HepG2 (cell line): Measurements from ENCODE around the gene ORC1. TPM values are rescaled to one million over a fixed set of nuclear protein-coding genes. Genes with fewer than 3 reads are reported as not detected.

Experiments used
- ATAC-seq: fragments of 200-7000 bp; cut with Tn5 transposase; 3 replicates; pipeline ENCODE4 v1.9.1; 2020; ENCODE audit warnings: mild to moderate bottlenecking, moderate library complexity
- BruUV-seq: library from RNA; stranded (reverse); fragments of 400-500 nt; replicated peaks from 2 replicates; lab custom pipeline; 2021; lab: Mats Ljungman, UMichigan
- CTCF ChIA-PET: fragments of 300-600 bp; formaldehyde crosslinking; extraction: SDS; loops from one replicate; lab custom pipeline; 2021; ENCODE audit warnings: low total read pairs, inconsistent platforms, low intra/inter-chr PET ratio; lab: Yijun Ruan, JAX
- POLR2A ChIA-PET: fragments of 350-600 bp; sonication (Branson Sonifier 250); formaldehyde crosslinking; loops from one replicate; lab custom pipeline; 2020; ENCODE audit warnings: antibody characterized with exemption, inconsistent platforms; lab: Yijun Ruan, JAX
- DNase-seq: peaks from one replicate; pipeline ENCODE4 v3.0.0-alpha.2; 2015; ENCODE audit warnings: low spot score
- FAIRE-seq: peaks from 3 replicates; lab custom pipeline; 2011; peaks lifted over from hg19 to GRCh38; lab: Jason Lieb, UNC
- H2AFZ ChIP-seq: one replicate; pipeline ENCODE4 v1.6.1; 2011; ENCODE audit warnings: low read length, inconsistent platforms
- H3K27ac ChIP-seq: fragments of 300-600 bp; 3 replicates; pipeline ENCODE4 v1.8.0; 2011; ENCODE audit warnings: mixed run types, mild to moderate bottlenecking, mixed read lengths, low read length, inconsistent platforms; ENCODE audit not compliant: insufficient read depth; ENCODE audit errors: extremely low read length
- H3K27me3 ChIP-seq, 2 experiments: fragments of 200-600 bp in 1 of 2; 2 replicates in 1 of 2; 3 replicates in 1 of 2; pipeline versions ENCODE4 v1.6.0 to v1.8.0; 2011; ENCODE audit warnings: low read length in 2 of 2, mild to moderate bottlenecking in 2 of 2, moderate library complexity in 2 of 2, inconsistent platforms in 1 of 2; ENCODE audit not compliant: insufficient read depth in 2 of 2, control insufficient read depth in 1 of 2
- H3K36me3 ChIP-seq, 2 experiments: fragments of 200-600 bp in 1 of 2; replicated peaks in 1 of 2; 2 replicates in 1 of 2; 3 replicates in 1 of 2; pipeline versions ENCODE4 v1.5.1 to v1.8.0; 2011; ENCODE audit warnings: low read length in 2 of 2, inconsistent platforms in 1 of 2; ENCODE audit not compliant: insufficient read depth in 2 of 2, control insufficient read depth in 1 of 2
- H3K4me1 ChIP-seq: 2 replicates; pipeline ENCODE4 v1.5.1; 2012; ENCODE audit warnings: low read length, inconsistent platforms; ENCODE audit not compliant: insufficient read depth
- H3K4me2 ChIP-seq: 2 replicates; pipeline ENCODE4 v1.6.0; 2011; ENCODE audit warnings: low read depth, low read length, inconsistent platforms
- H3K4me3 ChIP-seq, 3 experiments: fragments of 200-600 bp in 1 of 3; sonication (generic), shearing (Covaris generic) in 1 of 3; replicated peaks in 1 of 3; 2 replicates each; pipeline ENCODE4 v1.5.1; 2011 to 2016; ENCODE audit warnings: low read length in 3 of 3, inconsistent platforms in 2 of 3, low read depth in 2 of 3, mild to moderate bottlenecking in 2 of 3, control low read depth in 1 of 3, mixed read lengths in 1 of 3; ENCODE audit not compliant: insufficient read depth in 1 of 3
- H3K79me2 ChIP-seq: one replicate; pipeline ENCODE4 v1.6.1; 2011; ENCODE audit warnings: low read length, inconsistent platforms; ENCODE audit not compliant: insufficient read depth
- H3K9ac ChIP-seq: 2 replicates; pipeline ENCODE4 v1.6.0; 2011; ENCODE audit warnings: mild to moderate bottlenecking, low read depth, low read length, inconsistent platforms; ENCODE audit not compliant: insufficient read depth
- H3K9me3 ChIP-seq: 2 replicates; pipeline ENCODE4 v1.5.1; 2012; ENCODE audit warnings: mild to moderate bottlenecking, low read length
- H4K20me1 ChIP-seq: 2 replicates; pipeline ENCODE4 v1.6.0; 2011; ENCODE audit warnings: inconsistent platforms, mild to moderate bottlenecking, low read length, moderate library complexity; ENCODE audit not compliant: insufficient read depth
- ADNP ChIP-seq: sonication (generic); formaldehyde crosslinking; IDR thresholded peaks from 2 replicates; pipeline ENCODE4 v1.4.0; 2020; ENCODE audit warnings: missing genetic modification reagents
- AGO2 ChIP-seq: fragments of 200-400 bp; formaldehyde crosslinking; optimal IDR thresholded peaks from 2 replicates; pipeline ENCODE3; 2017; ENCODE audit warnings: mild to moderate bottlenecking, low read depth, low read length, moderate library complexity
- ARID2 ChIP-seq: sonication (generic); formaldehyde crosslinking; IDR thresholded peaks from 2 replicates; pipeline ENCODE4 v1.8.1; 2022; ENCODE audit warnings: mild to moderate bottlenecking, missing genetic modification reagents, borderline replicate concordance
- BATF2 ChIP-seq: sonication (generic); formaldehyde crosslinking; IDR thresholded peaks from 2 replicates; pipeline ENCODE4 v1.8.0; 2022; ENCODE audit warnings: mild to moderate bottlenecking, missing genetic modification reagents, moderate library complexity
- CC2D1A ChIP-seq: sonication (generic); formaldehyde crosslinking; IDR thresholded peaks from 2 replicates; pipeline ENCODE4 v1.8.1; 2023; ENCODE audit warnings: mild to moderate bottlenecking, missing genetic modification reagents
- CHD4 ChIP-seq: fragments of 200-600 bp; sonication (generic); IDR thresholded peaks from 2 replicates; pipeline ENCODE4 v1.7.0; 2017; ENCODE audit warnings: mild to moderate bottlenecking, low read length, borderline replicate concordance
- GATAD1 ChIP-seq: IDR thresholded peaks from 2 replicates; pipeline ENCODE4 v1.6.1; 2016; ENCODE audit warnings: missing genetic modification reagents, missing compliant biosample characterization
- HDAC6 ChIP-seq: fragments of 200-600 bp; sonication (generic); IDR thresholded peaks from 2 replicates; pipeline ENCODE4 v1.7.0; 2017; ENCODE audit warnings: mild to moderate bottlenecking, antibody characterized with exemption, low read length, low read depth
- KDM1A ChIP-seq: IDR thresholded peaks from 2 replicates; pipeline ENCODE4 v1.6.1; 2016; ENCODE audit warnings: missing compliant biosample characterization
- MTA3 ChIP-seq: sonication (generic); formaldehyde crosslinking; IDR thresholded peaks from 2 replicates; pipeline ENCODE4 v1.4.0; 2020; ENCODE audit warnings: missing genetic modification reagents
- PAX8 ChIP-seq: sonication (generic); formaldehyde crosslinking; IDR thresholded peaks from 2 replicates; pipeline ENCODE4 v1.8.0; 2022; ENCODE audit warnings: mild to moderate bottlenecking, missing genetic modification reagents, borderline replicate concordance
- RBM22 ChIP-seq: fragments of 200-400 bp; formaldehyde crosslinking; optimal IDR thresholded peaks from 2 replicates; pipeline ENCODE3; 2017; ENCODE audit warnings: mild to moderate bottlenecking, low read length, moderate library complexity
- SKIL ChIP-seq: sonication (generic); formaldehyde crosslinking; IDR thresholded peaks from 2 replicates; pipeline ENCODE4 v1.8.0; 2022; ENCODE audit warnings: missing genetic modification reagents, mild to moderate bottlenecking, moderate library complexity, borderline replicate concordance
- SRY ChIP-seq: sonication (generic); formaldehyde crosslinking; IDR thresholded peaks from 2 replicates; pipeline ENCODE4 v1.8.0; 2022; ENCODE audit warnings: mild to moderate bottlenecking, missing genetic modification reagents
- TMF1 ChIP-seq: sonication (generic); formaldehyde crosslinking; IDR thresholded peaks from 2 replicates; pipeline ENCODE4 v1.8.1; 2022; ENCODE audit warnings: low read depth, missing genetic modification reagents
- ZMYM2 ChIP-seq: sonication (generic); formaldehyde crosslinking; IDR thresholded peaks from 2 replicates; pipeline ENCODE4 v1.8.0; 2022; ENCODE audit warnings: mild to moderate bottlenecking, missing genetic modification reagents
- ZNF33A ChIP-seq: sonication (generic); formaldehyde crosslinking; IDR thresholded peaks from 2 replicates; pipeline ENCODE4 v1.5.1; 2020; ENCODE audit warnings: missing genetic modification reagents, mild to moderate bottlenecking, moderate library complexity, borderline replicate concordance
- ZNF350 ChIP-seq: sonication (generic); formaldehyde crosslinking; IDR thresholded peaks from 2 replicates; pipeline ENCODE4 v1.4.0; 2020; ENCODE audit warnings: mild to moderate bottlenecking, low read depth, missing genetic modification reagents, borderline replicate concordance
- ZNF629 ChIP-seq: sonication (generic); formaldehyde crosslinking; conservative IDR thresholded peaks from 2 replicates; pipeline ENCODE4 v1.5.0; 2020; ENCODE audit warnings: missing genetic modification reagents
- ZNF740 ChIP-seq: sonication (generic); formaldehyde crosslinking; IDR thresholded peaks from 2 replicates; pipeline ENCODE4 v1.4.0; 2020; ENCODE audit warnings: missing genetic modification reagents
- ZNF766 ChIP-seq: sonication (generic); formaldehyde crosslinking; IDR thresholded peaks from 2 replicates; pipeline ENCODE4 v1.5.0; 2020; ENCODE audit warnings: missing genetic modification reagents, borderline replicate concordance
- WGBS: methylation state at CpG from one replicate; pipeline ENCODE4 v1.1.6; 2017; ENCODE audit warnings: low lambda C conversion rate; 5-methylcytosine and 5-hydroxymethylcytosine counted together
- in situ Hi-C: cut with HindIII; loops from 2 replicates; pipeline ENCODE4 v1.10.0; 2017; ENCODE audit warnings: low pct_unique_long_range_greater_than_20kb; ENCODE audit not compliant: extremely low pct_ligation_motif_present
- intact Hi-C: fragments of 100-400 bp; cut with micrococcal nuclease; formaldehyde crosslinking; loops from one replicate; pipeline ENCODE4 v1.10.0; 2022; ENCODE audit not compliant: unreplicated experiment
- polyA plus RNA-seq, 8 experiments: library from polyadenylated mRNA; depleted of rRNA in 3 of 8; stranded (reverse) in 7 of 8; unstranded in 1 of 8; fragments of >200 nt; fragmentation: Illumina TruSeq in 4 of 8; extraction: Trizol in 4 of 8; gene quantifications; 2 replicates each; pipeline versions ENCODE4 v1.2.1 to v1.2.3, GENCODE V29; 2011 to 2016; ENCODE audit warnings: low read depth in 4 of 8, missing spikeins in 1 of 8, mixed read lengths in 1 of 8; ENCODE audit not compliant: insufficient read depth in 1 of 8
- total RNA-seq, 5 experiments: library from RNA; depleted of rRNA; stranded (reverse); fragments of >200 nt; fragmentation: Illumina TruSeq; extraction: Trizol; gene quantifications; 2 replicates each; pipeline ENCODE4 v1.2.3, GENCODE V29; 2016; ENCODE audit warnings: low read depth in 1 of 5
- TF ChIP-seq, protein P1 (sequence below): sonication (generic); formaldehyde crosslinking; IDR thresholded peaks from 2 replicates; pipeline ENCODE4 v1.4.0; 2020; ENCODE audit warnings: mild to moderate bottlenecking, missing genetic modification reagents

ORC1 gene
- total and polyA plus RNA-seq, 2 of the 13 experiments (the other 11 are each of a cell fraction or from before 2014, with no cell fraction given): 7.0 to 23.5 TPM

- TF ChIP-seq ZMYM2 (CRISPR knock-in tag): no peak
- TF ChIP-seq ZNF766 (CRISPR knock-in tag): no peak
- TF ChIP-seq GATAD1 (CRISPR knock-in tag): no peak
- TF ChIP-seq CC2D1A (CRISPR knock-in tag): no peak
These were observed 45.2 kb downstream of the ORC1 start (continued) for GRCh38 chr1:52358851-52359497.

DNA sequence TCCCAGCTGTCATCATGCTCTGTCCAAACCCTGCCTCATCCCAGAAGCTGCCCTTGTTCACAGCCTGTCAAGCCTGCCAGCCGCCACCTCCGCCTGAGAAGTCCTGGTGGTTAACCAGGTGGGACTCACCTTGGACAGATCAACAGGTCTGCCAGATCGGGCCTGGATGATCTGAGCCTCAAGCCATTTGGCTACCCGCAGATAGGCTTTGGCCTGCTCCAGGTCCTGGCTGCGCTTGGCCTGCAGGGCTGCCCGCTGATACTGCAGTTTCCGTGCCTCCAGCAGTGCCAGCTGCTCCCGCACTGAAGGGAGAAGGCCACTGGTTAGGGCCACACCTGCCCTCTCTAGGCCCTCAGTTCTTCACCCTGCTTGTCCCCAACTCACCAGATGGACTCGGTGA is 46.8 kb downstream of the ORC1 start:
- Histone ChIP-seq H3K79me2 (no peaks in the 10 kb centered on the region), H3K27me3 (no peaks in the 10 kb centered on the region), H3K9ac (no peak overlapping the region), H4K20me1 (no peaks in the 10 kb centered on the region), H3K9me3 (no peaks in the 10 kb centered on the region), H3K4me2 (no peak overlapping the region), H3K27ac (no peak overlapping the region), H3K4me1 (no peaks in the 10 kb centered on the region), H3K36me3 (peaks cover 65 to 97% of the 10 kb centered on the region in 2 experiments), H3K4me3 (no peak overlapping the region), H2AFZ (no peak overlapping the region)
- BruUV-seq: no TSS peak
- ATAC-seq: no peak
- POLR2A ChIA-PET: no interaction called here
- CTCF ChIA-PET: no interaction called here
- 100% methylated on average over 2 of the region's 9 CpGs for WGBS
- DNase-seq: no peak
- FAIRE-seq: no peak
- in situ Hi-C loops (no loop called here), intact Hi-C loops (no loop called here)
- TF ChIP-seq ZNF350 (CRISPR knock-in tag) (no peak), ARID2 (no peak), SRY (no peak), SKIL (CRISPR knock-in tag) (no peak), CHD4 (no peak), HDAC6 (no peak), ZNF629 (CRISPR knock-in tag) (no peak), TMF1 (CRISPR knock-in tag) (no peak), ADNP (CRISPR knock-in tag) (no peak), BATF2 (CRISPR knock-in tag) (no peak), AGO2 (peak; percentile 69), MTA3 (CRISPR knock-in tag) (no peak), ZNF33A (no peak), ZNF740 (no peak), KDM1A (no peak), PAX8 (CRISPR knock-in tag) (no peak), RBM22 (peak; percentile 49)
- TF ChIP-seq, protein P1, sequence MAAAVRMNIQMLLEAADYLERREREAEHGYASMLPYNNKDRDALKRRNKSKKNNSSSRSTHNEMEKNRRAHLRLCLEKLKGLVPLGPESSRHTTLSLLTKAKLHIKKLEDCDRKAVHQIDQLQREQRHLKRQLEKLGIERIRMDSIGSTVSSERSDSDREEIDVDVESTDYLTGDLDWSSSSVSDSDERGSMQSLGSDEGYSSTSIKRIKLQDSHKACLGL (CRISPR knock-in tag): no peak
